IPS-18a (cell line): ENCODE data around the gene NANP.
A peak's percentile ranks its signal among the peaks of the same experiment; 100 is the strongest.
"Not testable (repeated sequence)": the region's sequence is repeated elsewhere in the genome, so short reads cannot be mapped to it uniquely, and the experiment has no call there.

Source experiments
- H3K27ac ChIP-seq: one replicate; pipeline ENCODE4 v1.5.1; 2013; ENCODE audit warnings: low read length
- H3K27me3 ChIP-seq: one replicate; pipeline ENCODE4 v1.6.1; 2013; ENCODE audit warnings: mild to moderate bottlenecking, low read length; ENCODE audit not compliant: control insufficient read depth, insufficient read depth
- H3K36me3 ChIP-seq: one replicate; pipeline ENCODE4 v1.6.1; 2013; ENCODE audit warnings: low read depth, low read length; ENCODE audit not compliant: control insufficient read depth
- H3K4me1 ChIP-seq: one replicate; pipeline ENCODE4 v1.6.1; 2013; ENCODE audit warnings: low read depth, low read length; ENCODE audit not compliant: control insufficient read depth
- H3K4me3 ChIP-seq: one replicate; pipeline ENCODE4 v1.5.1; 2013; ENCODE audit warnings: low read length
- H3K9ac ChIP-seq: one replicate; pipeline ENCODE4 v1.6.1; 2013; ENCODE audit warnings: mild to moderate bottlenecking, low read length, moderate library complexity
- H3K9me3 ChIP-seq: one replicate; pipeline ENCODE4 v1.6.1; 2013; ENCODE audit warnings: low read depth, low read length; ENCODE audit not compliant: control insufficient read depth

The NANP gene, protein sequence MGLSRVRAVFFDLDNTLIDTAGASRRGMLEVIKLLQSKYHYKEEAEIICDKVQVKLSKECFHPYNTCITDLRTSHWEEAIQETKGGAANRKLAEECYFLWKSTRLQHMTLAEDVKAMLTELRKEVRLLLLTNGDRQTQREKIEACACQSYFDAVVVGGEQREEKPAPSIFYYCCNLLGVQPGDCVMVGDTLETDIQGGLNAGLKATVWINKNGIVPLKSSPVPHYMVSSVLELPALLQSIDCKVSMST

DNA sequence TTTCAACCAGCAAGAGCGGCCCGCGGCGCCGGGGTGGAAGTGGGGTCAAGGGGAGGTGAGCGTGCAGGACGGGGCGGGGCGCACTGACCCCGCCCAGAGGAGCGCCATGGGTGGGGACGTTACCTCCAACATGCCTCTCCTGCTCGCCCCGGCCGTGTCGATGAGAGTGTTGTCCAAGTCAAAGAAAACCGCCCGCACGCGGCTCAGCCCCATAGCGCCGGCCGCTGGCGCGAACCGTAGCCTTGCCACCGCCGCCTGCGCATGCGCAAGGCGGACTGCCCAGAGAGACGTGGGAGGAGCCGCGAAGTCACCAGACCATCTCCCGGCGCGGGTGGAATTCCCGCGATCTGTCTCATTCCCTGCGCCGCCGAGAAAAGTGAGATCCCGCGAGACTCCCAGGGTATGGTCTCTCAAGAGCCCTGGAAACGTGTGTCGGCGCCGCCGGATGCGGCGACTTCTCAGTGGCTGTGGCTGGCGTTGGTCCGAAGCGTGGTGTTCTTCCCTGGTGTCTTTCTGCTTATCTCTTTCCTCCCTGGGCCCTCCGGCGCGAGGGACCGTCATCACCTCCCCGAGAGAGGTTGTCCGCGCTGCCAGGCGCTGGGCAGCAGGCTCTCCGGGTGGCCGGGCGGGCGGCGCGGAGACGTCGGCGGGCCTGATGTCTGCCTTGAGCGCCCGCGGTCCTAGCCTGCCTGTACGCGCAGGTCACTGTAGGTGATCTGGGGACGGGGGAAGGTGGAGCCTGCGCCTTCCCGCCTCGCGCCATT is at the start of gene NANP:
NANP (minus strand) TSS at position 279 of the 764 bp plus-strand sequence; CDS start at position 213, 66 bp downstream.
- H3K9ac ChIP-seq: peak within 1 kb of the TSS; percentile 86
- H3K27me3 ChIP-seq: peaks cover 18% of the 10 kb centered on the region
- no peaks in the 10 kb centered on the region for H3K36me3 ChIP-seq
- H3K27ac ChIP-seq: peak within 1 kb of the TSS; percentile 21
- H3K4me3 ChIP-seq: peak within 1 kb of the TSS; percentile 63
- H3K4me1 ChIP-seq: peaks cover 19% of the 10 kb centered on the region
- no peaks in the 10 kb centered on the region for H3K9me3 ChIP-seq

DNA sequence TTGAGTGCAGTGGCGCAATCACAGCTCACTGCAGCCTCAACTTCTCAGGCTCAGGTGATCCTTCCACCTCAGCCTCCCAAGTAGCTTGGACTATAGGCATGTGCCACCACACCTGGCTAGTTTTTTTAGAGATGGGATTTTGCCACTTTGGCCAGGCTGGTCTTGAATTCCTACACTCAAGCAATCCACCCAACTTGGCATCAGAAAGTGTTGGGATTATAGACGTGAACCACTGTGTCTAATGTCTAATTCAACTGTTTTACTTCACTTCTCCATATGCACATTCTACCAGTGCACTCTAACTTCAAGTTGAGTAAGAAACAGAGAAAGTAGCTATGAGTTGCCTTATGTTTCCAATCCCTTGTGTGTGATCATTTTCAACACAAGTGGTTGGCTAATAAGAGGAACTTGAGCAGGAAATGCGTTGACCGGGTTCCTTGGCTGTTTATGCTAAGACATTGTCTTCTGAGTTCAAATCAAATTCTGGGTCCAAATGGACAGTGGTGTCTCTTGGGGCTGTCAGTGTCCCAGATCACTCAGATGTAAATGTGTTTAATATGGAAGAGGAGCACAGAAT is 48.9 kb upstream of the NANP start:
- H3K4me3 ChIP-seq: no peak overlapping the region
- peaks cover 48% of the 10 kb centered on the region for H3K36me3 ChIP-seq
- H3K27me3 ChIP-seq: no peaks in the 10 kb centered on the region
- H3K27ac ChIP-seq: no peak overlapping the region
- H3K9ac ChIP-seq: no peak overlapping the region
- no peaks in the 10 kb centered on the region for H3K9me3 ChIP-seq
- H3K4me1 ChIP-seq: peaks cover 7% of the 10 kb centered on the region

DNA sequence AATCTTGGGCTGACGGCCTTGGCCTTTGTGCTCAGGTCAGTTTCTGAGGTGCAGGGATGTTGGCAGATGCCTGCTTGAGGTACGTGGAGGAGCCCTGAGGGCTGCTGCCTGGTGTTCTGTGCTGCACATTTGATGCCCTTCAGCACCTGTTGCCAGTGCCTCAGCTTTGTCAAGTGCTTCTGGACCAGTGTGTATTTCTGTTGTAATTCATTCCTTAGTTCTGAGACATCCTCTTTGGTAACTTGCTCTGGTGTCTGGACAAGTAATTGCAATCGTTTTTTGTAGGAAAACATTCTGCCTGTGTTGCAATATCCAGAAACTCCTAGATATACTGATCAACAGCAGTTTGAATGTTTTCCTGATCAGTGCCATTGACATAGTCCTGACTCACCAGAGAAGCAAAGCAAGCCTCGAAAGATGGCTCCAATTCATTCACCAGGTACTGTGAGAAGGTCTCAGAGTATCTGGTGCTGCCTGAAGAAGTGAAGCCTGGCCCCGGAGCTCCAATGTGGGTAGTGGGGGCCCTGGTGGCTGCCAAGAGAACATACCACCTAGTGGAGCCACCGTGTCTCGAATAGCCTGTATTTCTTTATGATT is 46.1 kb upstream of the NANP start:
- Histone ChIP-seq H3K27me3 (no peaks in the 10 kb centered on the region), H3K4me1 (peaks cover 7% of the 10 kb centered on the region), H3K27ac (no peak overlapping the region), H3K36me3 (peaks cover 22% of the 10 kb centered on the region), H3K4me3 (no peak overlapping the region), H3K9ac (no peak overlapping the region), H3K9me3 (no peaks in the 10 kb centered on the region)

DNA sequence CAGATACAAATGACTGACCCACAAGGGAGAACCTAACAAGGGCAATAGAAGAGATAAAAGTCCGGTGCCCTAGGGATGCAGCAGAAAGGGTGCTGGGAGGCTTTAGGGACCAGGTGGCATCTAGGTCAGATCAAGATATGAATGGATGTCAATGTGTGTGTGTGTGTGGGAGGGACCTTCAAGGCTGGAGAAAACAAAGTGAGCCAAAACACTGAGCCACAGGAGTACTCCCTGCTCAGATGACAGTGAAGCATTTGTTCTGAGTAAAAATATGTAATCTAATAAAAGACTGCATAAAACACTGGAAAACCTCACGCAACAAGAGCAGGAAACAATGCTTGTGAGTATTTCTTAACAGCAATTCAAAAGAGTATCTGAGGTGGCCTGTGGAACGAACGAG is 44.6 kb upstream of the NANP start:
- Histone ChIP-seq H3K4me1 (peaks cover 7% of the 10 kb centered on the region), H3K9ac (no peak overlapping the region), H3K36me3 (peaks cover 9% of the 10 kb centered on the region), H3K27ac (no peak overlapping the region), H3K4me3 (no peak overlapping the region), H3K27me3 (no peaks in the 10 kb centered on the region), H3K9me3 (no peaks in the 10 kb centered on the region)

DNA sequence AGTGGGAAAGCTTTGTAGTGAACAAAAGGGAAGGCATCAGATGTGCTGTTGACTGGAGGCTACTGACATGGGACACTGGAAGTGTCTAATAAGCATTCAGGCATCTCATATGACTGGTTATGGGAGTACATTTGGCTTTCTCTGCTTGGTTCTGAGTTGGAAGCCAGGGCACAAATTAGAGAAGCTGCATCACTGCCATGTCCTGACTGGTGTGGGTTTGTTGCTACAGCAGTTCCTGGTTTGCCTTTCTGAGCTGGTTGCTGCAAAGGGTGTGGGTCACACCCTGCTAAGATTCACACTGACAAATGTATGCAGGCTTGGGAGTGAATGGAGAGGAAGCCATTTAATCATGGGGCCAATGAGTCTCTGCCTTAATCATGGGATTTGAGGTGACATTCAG is 36.2 kb upstream of the NANP start:
- Histone ChIP-seq H3K9ac (no peak overlapping the region), H3K4me3 (no peak overlapping the region), H3K27me3 (no peaks in the 10 kb centered on the region), H3K4me1 (peaks cover 5% of the 10 kb centered on the region), H3K36me3 (no peaks in the 10 kb centered on the region), H3K9me3 (no peaks in the 10 kb centered on the region), H3K27ac (no peak overlapping the region)

DNA sequence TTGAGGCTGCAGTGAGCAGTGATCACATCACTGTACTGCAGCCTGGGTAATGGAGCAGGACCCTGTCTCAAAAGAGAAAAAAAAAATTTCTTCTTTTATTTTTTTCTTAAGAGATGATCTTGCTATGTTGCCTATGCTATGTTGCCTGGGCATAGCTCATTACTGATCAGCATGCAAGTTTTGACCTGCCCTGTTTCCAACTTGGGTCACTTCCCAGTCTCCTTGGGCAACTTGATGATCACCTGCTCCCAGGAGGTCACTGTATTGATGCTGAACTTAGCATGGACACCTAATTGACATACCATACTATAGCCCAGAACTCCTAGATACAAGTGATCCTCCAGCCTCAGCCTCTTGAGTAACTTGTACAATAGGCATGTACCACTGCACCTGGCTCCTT is 30.7 kb upstream of the NANP start:
- H3K9ac ChIP-seq: no peak overlapping the region
- H3K9me3 ChIP-seq: no peaks in the 10 kb centered on the region
- no peaks in the 10 kb centered on the region for H3K36me3 ChIP-seq
- no peak overlapping the region for H3K27ac ChIP-seq
- H3K4me1 ChIP-seq: peaks cover 5% of the 10 kb centered on the region
- H3K4me3 ChIP-seq: no peak overlapping the region
- no peaks in the 10 kb centered on the region for H3K27me3 ChIP-seq

DNA sequence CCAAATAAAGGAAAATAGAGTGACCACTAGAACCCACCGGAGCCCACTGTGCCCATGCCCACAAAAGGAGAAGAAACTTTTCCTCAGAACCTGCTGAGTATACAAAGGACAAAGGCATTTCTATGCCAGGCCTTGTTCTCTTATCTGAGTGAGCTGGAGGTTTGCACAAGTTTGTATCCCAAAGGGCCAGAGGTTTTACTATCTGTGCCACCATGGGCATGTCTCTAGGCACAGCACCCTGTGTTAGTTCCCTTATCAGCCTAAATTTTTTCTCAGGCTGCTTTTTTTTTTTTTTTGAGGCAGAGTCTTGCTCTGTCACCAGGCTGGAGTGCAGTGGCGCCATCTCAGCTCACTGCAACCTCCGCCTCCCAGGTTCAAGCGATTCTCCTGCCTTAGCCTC is 29.1 kb upstream of the NANP start:
- not testable (repeated sequence) for H3K4me1 ChIP-seq, H3K36me3 ChIP-seq, H3K9ac ChIP-seq, H3K9me3 ChIP-seq, H3K27ac ChIP-seq, H3K4me3 ChIP-seq, H3K27me3 ChIP-seq

DNA sequence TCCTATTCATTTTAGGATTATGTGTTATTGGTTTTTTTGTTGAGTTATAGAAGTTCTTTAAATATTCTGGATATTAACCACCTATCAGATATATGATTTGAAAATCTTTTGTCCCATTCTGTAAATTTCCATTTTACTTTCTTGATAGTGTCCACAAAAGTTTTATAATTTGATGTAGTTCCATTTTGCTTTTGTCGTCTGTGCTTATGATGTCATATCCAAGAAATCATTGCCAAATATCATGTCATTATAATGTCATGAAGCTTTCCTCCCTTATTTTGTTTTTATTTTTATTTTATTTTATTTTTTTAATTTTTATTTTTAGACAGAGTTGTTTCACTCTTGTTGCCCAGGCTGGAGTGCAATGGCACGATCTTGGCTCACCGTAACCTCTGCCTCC is 21.0 kb upstream of the NANP start:
- peaks cover 6% of the 10 kb centered on the region for H3K36me3 ChIP-seq
- H3K9ac ChIP-seq: no peak overlapping the region
- peaks cover 4% of the 10 kb centered on the region for H3K9me3 ChIP-seq
- H3K4me3 ChIP-seq: no peak overlapping the region
- no peaks in the 10 kb centered on the region for H3K27me3 ChIP-seq
- H3K4me1 ChIP-seq: no peaks in the 10 kb centered on the region
- H3K27ac ChIP-seq: no peak overlapping the region

DNA sequence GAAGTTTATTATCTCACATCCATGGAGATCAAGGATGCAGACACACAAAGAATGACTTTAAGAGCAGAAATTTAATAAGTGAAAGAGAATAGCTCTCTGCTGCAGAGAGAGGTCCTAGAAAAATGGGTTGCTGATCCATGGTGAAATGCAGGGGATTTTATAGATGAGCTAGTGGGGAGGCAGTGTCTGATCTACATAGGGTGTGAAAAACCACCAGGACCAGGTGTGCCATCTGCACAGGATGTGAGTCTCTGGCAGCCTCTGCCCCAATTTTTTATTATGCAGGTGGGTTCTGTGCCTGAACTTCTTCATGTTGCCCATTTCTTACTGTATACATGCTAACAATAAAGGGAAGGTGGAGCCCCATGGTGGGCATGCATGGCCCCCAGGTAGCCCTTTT is 19.9 kb upstream of the NANP start:
- peaks cover 6% of the 10 kb centered on the region for H3K36me3 ChIP-seq
- no peak overlapping the region for H3K4me3 ChIP-seq
- H3K4me1 ChIP-seq: no peaks in the 10 kb centered on the region
- no peak overlapping the region for H3K27ac ChIP-seq
- peaks cover 4% of the 10 kb centered on the region for H3K9me3 ChIP-seq
- H3K27me3 ChIP-seq: no peaks in the 10 kb centered on the region
- H3K9ac ChIP-seq: no peak overlapping the region

DNA sequence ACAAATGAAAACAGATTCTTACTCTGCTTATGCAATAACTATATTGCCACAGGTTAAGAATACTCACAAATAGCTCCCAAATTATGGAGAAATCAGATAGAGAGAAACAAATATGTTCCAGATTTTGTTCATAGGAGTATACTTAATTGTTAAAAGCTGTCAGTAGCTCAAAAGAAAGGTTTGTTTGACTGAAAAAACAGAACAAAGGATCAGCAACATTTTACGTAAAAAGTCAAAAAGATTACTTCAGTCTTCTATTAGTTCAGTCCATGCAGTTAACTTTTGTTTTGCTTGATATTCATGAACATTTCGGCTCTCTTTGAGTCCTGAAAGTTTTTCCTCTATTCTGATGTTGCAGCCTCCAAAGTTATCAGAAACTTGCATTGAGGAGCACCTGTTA is 13.4 kb upstream of the NANP start:
- no peak overlapping the region for H3K4me3 ChIP-seq
- no peaks in the 10 kb centered on the region for H3K4me1 ChIP-seq
- no peak overlapping the region for H3K9ac ChIP-seq
- peaks cover 17% of the 10 kb centered on the region for H3K9me3 ChIP-seq
- no peaks in the 10 kb centered on the region for H3K27me3 ChIP-seq
- H3K36me3 ChIP-seq: no peaks in the 10 kb centered on the region
- H3K27ac ChIP-seq: no peak overlapping the region

DNA sequence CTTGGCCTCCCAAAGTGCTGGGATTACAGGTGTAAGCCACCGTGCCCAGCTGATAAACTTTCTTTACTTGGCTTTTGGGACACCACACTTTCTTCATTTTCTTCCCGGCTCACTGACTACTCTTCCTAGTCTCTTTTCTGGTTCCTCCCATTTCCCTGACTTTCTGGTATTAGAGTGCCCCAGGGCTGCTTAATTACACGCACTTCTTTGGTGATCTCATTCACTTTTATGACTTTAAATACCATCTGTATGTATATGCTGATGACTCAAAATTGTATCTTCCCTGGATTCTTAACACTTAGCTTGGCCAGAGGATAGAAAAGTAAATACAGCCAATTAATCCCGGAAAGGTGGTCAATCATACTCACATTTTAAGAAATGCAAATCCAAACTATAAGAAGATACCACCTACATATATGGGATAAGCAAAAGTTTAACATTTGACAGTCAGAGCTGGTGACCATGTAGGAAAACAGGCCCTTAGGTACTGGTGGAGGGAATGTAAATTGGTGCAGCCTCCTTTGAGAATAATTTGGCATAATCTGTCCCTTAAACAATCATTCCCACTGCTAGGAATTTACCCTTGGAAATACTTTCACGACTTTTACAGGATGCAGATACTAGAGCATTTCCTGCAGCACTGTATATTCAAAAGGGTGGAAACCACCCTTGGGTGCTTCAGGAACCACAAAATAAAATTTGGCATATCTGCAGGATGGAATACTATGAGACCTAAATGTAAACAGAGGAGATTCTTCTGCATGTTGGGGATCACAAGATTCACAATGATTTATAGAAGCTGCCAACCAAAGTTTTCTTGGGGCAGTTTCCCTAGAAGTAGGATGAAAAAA is 9.4 kb upstream of the NANP start:
- no peaks in the 10 kb centered on the region for H3K27me3 ChIP-seq
- H3K27ac ChIP-seq: no peak overlapping the region
- H3K4me1 ChIP-seq: no peaks in the 10 kb centered on the region
- H3K9ac ChIP-seq: no peak overlapping the region
- peaks cover 17% of the 10 kb centered on the region for H3K9me3 ChIP-seq
- no peak overlapping the region for H3K4me3 ChIP-seq
- H3K36me3 ChIP-seq: no peaks in the 10 kb centered on the region
